Activated CD8-positive, alpha-beta T cell treated with anti-CD3 and anti-CD28 coated beads, Interleukin-2, amount 10 ng/mL, durations not matched to agents 7 days and 5 days (primary cell): Measurements from ENCODE around the gene RS1. TPM values are rescaled to one million over a fixed set of nuclear protein-coding genes. Genes with fewer than 3 reads are reported as not detected.

Experiments used
- total RNA-seq, 2 experiments: library from RNA; stranded (reverse); gene quantifications; one replicate each; pipeline ENCODE4 v1.2.3, GENCODE V29; 2021

The RS1 gene
- total RNA-seq, 2 experiments from 2014 or later, result not detected

Other genes with a start within 250 kb of the RS1 start
- 1 to 10 TPM in 1 of 2 experiments, under 1 TPM in 1; 0.83 to 1.0 TPM for gene CDKL5, start 246.5 kb downstream of the RS1 start, total RNA-seq
- gene PPEF1, start 35.5 kb upstream of the RS1 start, total RNA-seq, result not detected